Transverse colon (tissue), 4 donors: Measurements from ENCODE around the gene EHD2.

Experiments
- CTCF ChIP-seq, 5 experiments: fragments of 200-600 bp in 3 of 5; fragments of 450-650 bp in 2 of 5; sonication (generic) in 3 of 5; IDR thresholded peaks; 1 replicate in 2 of 5; 2 replicates in 3 of 5; pipeline ENCODE4 v1.5.1; 2016 to 2017; ENCODE audit warnings: antibody characterized with exemption in 5 of 5, inconsistent platforms in 3 of 5, mild to moderate bottlenecking in 2 of 5, moderate library complexity in 1 of 5
- EP300 ChIP-seq: sonication (generic); formaldehyde crosslinking; IDR thresholded peaks from one replicate; pipeline ENCODE4 v1.6.1; 2017; ENCODE audit warnings: antibody characterized with exemption, low read depth
- POLR2AphosphoS5 ChIP-seq, 3 donors: sonication (generic); formaldehyde crosslinking; IDR thresholded peaks; one replicate each; pipeline ENCODE4 v1.6.1; 2016; ENCODE audit warnings: antibody characterized with exemption in 3 of 3

GRCh38 chr19:47697863-47698609 is 15.2 kb upstream of the EHD2 start:
- peak; percentile 96 to 99 (median 98) for TF ChIP-seq CTCF (IDR thresholded peaks at IDR 0.05)
- peak in 2 of 3 donors; percentile 59 to 62 for TF ChIP-seq POLR2AphosphoS5 (IDR thresholded peaks at IDR 0.05)
- no peak for TF ChIP-seq EP300
